Measurements from ENCODE around the gene TBC1D5. TPM values are rescaled to one million over a fixed set of nuclear protein-coding genes. Genes with fewer than 3 reads are reported as not detected.
"Not testable (repeated sequence)": the region's sequence is repeated elsewhere in the genome, so short reads cannot be mapped to it uniquely, and the experiment has no call there.

The TBC1D5 gene
- total RNA-seq, 3 donors from 2014 or later, result 22.4 to 25.3 (median 25.2) TPM

- ATAC-seq (no peak), DNase-seq (no peak)
- Mint-ChIP-seq H3K4me1 (ENCODE audit: low read depth) (peaks cover 12% of the 10 kb centered on the region), H3K4me3 (no peak overlapping the region), H3K27me3 (ENCODE audit: low read depth) (no peaks in the 10 kb centered on the region), H3K9me3 (no peaks in the 10 kb centered on the region), H3K36me3 (ENCODE audit: insufficient read depth) (peaks cover 9% of the 10 kb centered on the region)
These were observed 224.0 kb downstream of the TBC1D5 start for GRCh38 chr3:17518189-17519059.

- ATAC-seq, result no peak
These were observed 226.8 kb downstream of the TBC1D5 start for GRCh38 chr3:17515445-17516234.

DNA sequence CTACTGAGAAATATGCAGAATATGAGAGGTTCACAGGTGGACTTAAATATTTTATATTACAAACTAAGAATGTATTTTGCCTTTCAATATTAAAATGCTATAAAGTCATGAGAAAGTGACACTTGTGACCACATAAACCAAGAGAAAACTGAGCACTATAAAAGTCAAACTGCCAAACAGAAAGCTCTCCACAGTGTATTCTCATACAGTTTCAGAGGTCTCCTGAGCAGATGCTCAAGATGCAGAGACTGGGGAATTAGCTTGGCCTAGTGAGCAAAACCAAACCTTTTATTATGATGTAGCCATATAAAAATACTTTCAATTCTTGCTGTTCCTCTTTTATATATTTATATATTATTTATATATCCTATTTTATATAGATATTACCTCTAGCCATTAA lies 227.8 kb downstream of the TBC1D5 start:
- Mint-ChIP-seq H3K36me3 (ENCODE audit: insufficient read depth) (peaks cover 8% of the 10 kb centered on the region), H3K9me3 (no peaks in the 10 kb centered on the region), H3K4me3 (no peak overlapping the region), H3K27me3 (ENCODE audit: low read depth) (no peaks in the 10 kb centered on the region), H3K4me1 (ENCODE audit: low read depth) (peaks cover 12% of the 10 kb centered on the region)
- ATAC-seq (no peak), DNase-seq (no peak)

More at GRCh38 chr3:17515445-17516234, 226.8 kb downstream of the TBC1D5 start:
- DNase-seq, result no peak
- H3K27me3 Mint-ChIP-seq (ENCODE audit: low read depth), result no peaks in the 10 kb centered on the region
- H3K9me3 Mint-ChIP-seq, result no peaks in the 10 kb centered on the region
- peaks cover 12% of the 10 kb centered on the region for H3K4me1 Mint-ChIP-seq (ENCODE audit: low read depth)
- peaks cover 9% of the 10 kb centered on the region for H3K36me3 Mint-ChIP-seq (ENCODE audit: insufficient read depth)
- no peak overlapping the region for H3K4me3 Mint-ChIP-seq

- ATAC-seq (no peak), DNase-seq (no peak)
- H3K36me3 Mint-ChIP-seq (ENCODE audit: insufficient read depth), result peaks cover 1% of the 10 kb centered on the region
- H3K4me3 Mint-ChIP-seq, result no peak overlapping the region
- peaks cover 2% of the 10 kb centered on the region for H3K4me1 Mint-ChIP-seq (ENCODE audit: low read depth)
- H3K9me3 Mint-ChIP-seq, result no peaks in the 10 kb centered on the region
- H3K27me3 Mint-ChIP-seq (ENCODE audit: low read depth), result no peaks in the 10 kb centered on the region
These were observed 232.2 kb downstream of the TBC1D5 start for GRCh38 chr3:17510265-17510664.

GRCh38 chr3:17508180-17508752 lies 234.2 kb downstream of the TBC1D5 start:
- H3K9me3 Mint-ChIP-seq, result no peaks in the 10 kb centered on the region
- ATAC-seq, result no peak
- DNase-seq, result no peak
- H3K4me3 Mint-ChIP-seq, result no peak overlapping the region
- no peaks in the 10 kb centered on the region for H3K27me3 Mint-ChIP-seq (ENCODE audit: low read depth)
- peaks cover 1% of the 10 kb centered on the region for H3K36me3 Mint-ChIP-seq (ENCODE audit: insufficient read depth)
- no peaks in the 10 kb centered on the region for H3K4me1 Mint-ChIP-seq (ENCODE audit: low read depth)

- H3K36me3 Mint-ChIP-seq (ENCODE audit: insufficient read depth), result peaks cover 1% of the 10 kb centered on the region
- H3K27me3 Mint-ChIP-seq (ENCODE audit: low read depth), result no peaks in the 10 kb centered on the region
- ATAC-seq, result no peak
These were observed 235.0 kb downstream of the TBC1D5 start for GRCh38 chr3:17507480-17507879.

GRCh38 chr3:17505856-17506255 lies 236.6 kb downstream of the TBC1D5 start:
- Mint-ChIP-seq H3K4me1 (ENCODE audit: low read depth) (no peaks in the 10 kb centered on the region), H3K36me3 (ENCODE audit: insufficient read depth) (peaks cover 1% of the 10 kb centered on the region), H3K27me3 (ENCODE audit: low read depth) (no peaks in the 10 kb centered on the region), H3K9me3 (no peaks in the 10 kb centered on the region), H3K4me3 (no peak overlapping the region)
- ATAC-seq, result no peak
- no peak for DNase-seq

More at GRCh38 chr3:17507480-17507879, 235.0 kb downstream of the TBC1D5 start:
- no peaks in the 10 kb centered on the region for H3K4me1 Mint-ChIP-seq (ENCODE audit: low read depth)
- no peak overlapping the region for H3K4me3 Mint-ChIP-seq
- no peak for DNase-seq
- H3K9me3 Mint-ChIP-seq, result no peaks in the 10 kb centered on the region

GRCh38 chr3:17501745-17502144 lies 240.7 kb downstream of the TBC1D5 start:
- H3K4me3 Mint-ChIP-seq, result no peak overlapping the region
- no peaks in the 10 kb centered on the region for H3K27me3 Mint-ChIP-seq (ENCODE audit: low read depth)
- H3K36me3 Mint-ChIP-seq (ENCODE audit: insufficient read depth), result peaks cover 9% of the 10 kb centered on the region
- DNase-seq, result no peak
- no peaks in the 10 kb centered on the region for H3K9me3 Mint-ChIP-seq
- no peak for ATAC-seq
- H3K4me1 Mint-ChIP-seq (ENCODE audit: low read depth), result no peaks in the 10 kb centered on the region

DNA sequence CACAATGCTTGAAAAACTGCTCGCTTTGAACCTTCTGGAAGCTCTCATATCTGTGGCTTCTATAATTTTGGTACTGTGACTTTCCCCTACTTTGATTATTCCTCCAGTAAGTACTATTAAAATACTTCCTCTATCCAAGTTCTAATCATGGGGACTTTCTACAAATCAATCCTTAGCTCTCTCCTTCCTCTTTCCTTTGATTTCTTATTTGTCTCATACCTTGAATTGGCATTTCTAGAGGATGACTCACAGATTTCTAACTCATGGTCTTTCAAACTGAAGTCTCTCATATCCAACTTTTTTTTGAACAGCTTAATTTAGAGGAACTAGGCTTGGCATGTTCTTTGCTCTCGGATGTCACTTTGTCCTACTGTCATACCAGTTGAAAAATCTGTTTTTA lies 241.8 kb downstream of the TBC1D5 start:
- Mint-ChIP-seq H3K36me3 (ENCODE audit: insufficient read depth) (peaks cover 14% of the 10 kb centered on the region), H3K9me3 (no peaks in the 10 kb centered on the region), H3K4me3 (no peak overlapping the region), H3K27me3 (ENCODE audit: low read depth) (no peaks in the 10 kb centered on the region), H3K4me1 (ENCODE audit: low read depth) (no peaks in the 10 kb centered on the region)
- ATAC-seq (no peak), DNase-seq (no peak)

DNA sequence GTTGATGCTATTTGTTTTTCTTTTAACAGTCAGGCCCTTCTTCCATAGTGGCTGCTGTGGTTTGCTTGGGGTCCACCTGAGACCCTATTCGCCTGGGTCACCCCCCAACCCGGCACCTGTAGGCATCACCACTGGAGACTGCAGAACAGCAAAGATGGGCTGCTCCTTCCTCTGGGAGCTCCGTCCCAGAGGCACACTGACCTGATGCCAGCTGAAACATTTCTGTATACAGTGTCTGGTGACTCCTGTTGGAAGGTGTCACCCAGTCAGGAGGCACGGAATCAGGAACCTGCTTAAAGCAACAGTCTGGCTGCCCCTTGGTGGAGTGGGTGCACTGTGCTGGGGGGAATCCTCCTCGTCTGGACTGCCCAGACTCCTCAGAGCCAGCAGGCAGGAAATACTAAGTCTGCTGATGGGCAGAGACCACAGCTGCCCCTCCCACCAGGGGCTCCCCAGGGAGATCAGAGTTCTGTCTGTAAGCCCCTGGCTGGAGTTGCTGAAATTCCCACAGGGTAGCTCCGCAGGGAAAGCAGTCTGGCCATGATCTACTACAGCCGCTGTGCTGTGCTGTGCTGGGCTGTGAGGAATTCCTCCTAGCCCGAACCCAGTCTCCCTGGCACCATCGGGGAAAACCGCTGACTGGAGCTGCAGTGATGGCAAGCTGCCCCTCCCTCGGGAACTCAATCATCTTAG lies 248.2 kb downstream of the TBC1D5 start:
- Mint-ChIP-seq H3K36me3 (ENCODE audit: insufficient read depth) (peaks cover 30% of the 10 kb centered on the region), H3K4me3 (no peak overlapping the region), H3K27me3 (ENCODE audit: low read depth) (no peaks in the 10 kb centered on the region), H3K4me1 (ENCODE audit: low read depth) (no peaks in the 10 kb centered on the region), H3K9me3 (peaks cover 16% of the 10 kb centered on the region)
- no peak for DNase-seq
- ATAC-seq, result no peak

DNA sequence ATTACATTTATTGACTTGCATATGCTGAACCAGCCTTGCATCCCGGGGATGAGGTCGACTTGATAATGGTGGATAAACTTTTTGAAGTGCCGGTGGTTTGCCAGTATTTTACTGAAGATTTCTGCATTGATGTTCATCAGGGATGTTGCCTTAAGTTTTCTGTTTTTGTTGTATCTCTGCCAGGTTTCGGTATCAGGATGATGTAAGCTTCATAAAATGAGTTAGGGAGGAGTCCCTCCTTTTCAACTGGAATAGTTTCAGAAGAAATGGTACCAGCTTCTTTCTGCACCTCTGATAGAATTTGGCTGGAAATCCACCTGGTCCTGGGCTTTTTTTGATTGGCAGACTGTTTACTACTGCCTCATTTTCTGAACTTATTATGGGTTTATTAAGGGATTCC lies 250.8 kb downstream of the TBC1D5 start:
- Mint-ChIP-seq H3K9me3 (peaks cover 20% of the 10 kb centered on the region), H3K4me1 (ENCODE audit: low read depth) (no peaks in the 10 kb centered on the region), H3K36me3 (ENCODE audit: insufficient read depth) (peaks cover 25% of the 10 kb centered on the region), H3K4me3 (no peak overlapping the region), H3K27me3 (ENCODE audit: low read depth) (no peaks in the 10 kb centered on the region)
- ATAC-seq, result no peak
- no peak for DNase-seq

- peaks cover 20% of the 10 kb centered on the region for H3K9me3 Mint-ChIP-seq
- not testable (repeated sequence) for H3K4me1 Mint-ChIP-seq (ENCODE audit: low read depth); ATAC-seq; H3K27me3 Mint-ChIP-seq (ENCODE audit: low read depth); H3K4me3 Mint-ChIP-seq; DNase-seq
- peaks cover 25% of the 10 kb centered on the region for H3K36me3 Mint-ChIP-seq (ENCODE audit: insufficient read depth)
These were observed 251.2 kb downstream of the TBC1D5 start for GRCh38 chr3:17491190-17491589.

- Mint-ChIP-seq H3K27me3 (ENCODE audit: low read depth) (no peaks in the 10 kb centered on the region), H3K36me3 (ENCODE audit: insufficient read depth) (peaks cover 16% of the 10 kb centered on the region), H3K4me1 (ENCODE audit: low read depth) (no peaks in the 10 kb centered on the region), H3K9me3 (peaks cover 20% of the 10 kb centered on the region), H3K4me3 (no peak overlapping the region)
- DNase-seq, result no peak
- ATAC-seq, result no peak
These were observed 253.3 kb downstream of the TBC1D5 start for GRCh38 chr3:17489139-17489538.

- peaks cover 6% of the 10 kb centered on the region for H3K36me3 Mint-ChIP-seq (ENCODE audit: insufficient read depth)
- DNase-seq, result no peak
- ATAC-seq, result no peak
- no peaks in the 10 kb centered on the region for H3K27me3 Mint-ChIP-seq (ENCODE audit: low read depth)
- H3K4me3 Mint-ChIP-seq, result no peak overlapping the region
- H3K9me3 Mint-ChIP-seq, result no peaks in the 10 kb centered on the region
- no peaks in the 10 kb centered on the region for H3K4me1 Mint-ChIP-seq (ENCODE audit: low read depth)
These were observed 261.3 kb downstream of the TBC1D5 start for GRCh38 chr3:17481116-17481515.
